NCI-H526 (cell line): ENCODE data around the gene LEMD3.

Experiments used
- DNase-seq, 2 experiments: peaks; one replicate each; lab custom pipeline; 2025; lab: John Stamatoyannopoulos, UW

The LEMD3 gene

GRCh38 chr12:65208125-65208524, 38.7 kb downstream of the LEMD3 start:
- DNase-seq, result no peak

GRCh38 chr12:65208964-65209654, 39.7 kb downstream of the LEMD3 start:
- DNase-seq, result no peak

DNA sequence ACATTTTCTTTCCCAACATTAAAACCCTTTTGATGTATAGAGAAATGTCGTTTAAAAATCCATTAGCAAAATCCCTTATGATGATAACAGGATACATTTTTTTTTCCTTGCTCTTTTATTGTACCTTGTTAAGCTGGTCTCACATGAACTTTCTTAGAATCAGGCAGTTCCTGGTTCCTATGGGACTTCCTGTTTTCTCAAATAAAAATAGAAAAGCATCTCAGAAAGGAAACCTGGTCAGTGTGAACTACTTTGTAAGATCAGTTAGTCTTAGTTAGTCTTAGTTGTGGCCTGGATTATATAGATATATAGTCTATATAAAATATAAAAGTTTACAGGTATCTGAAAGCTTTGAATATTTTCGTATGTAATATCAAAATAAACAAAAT, 40.3 kb downstream of the LEMD3 start:
- DNase-seq, result no peak

DNA sequence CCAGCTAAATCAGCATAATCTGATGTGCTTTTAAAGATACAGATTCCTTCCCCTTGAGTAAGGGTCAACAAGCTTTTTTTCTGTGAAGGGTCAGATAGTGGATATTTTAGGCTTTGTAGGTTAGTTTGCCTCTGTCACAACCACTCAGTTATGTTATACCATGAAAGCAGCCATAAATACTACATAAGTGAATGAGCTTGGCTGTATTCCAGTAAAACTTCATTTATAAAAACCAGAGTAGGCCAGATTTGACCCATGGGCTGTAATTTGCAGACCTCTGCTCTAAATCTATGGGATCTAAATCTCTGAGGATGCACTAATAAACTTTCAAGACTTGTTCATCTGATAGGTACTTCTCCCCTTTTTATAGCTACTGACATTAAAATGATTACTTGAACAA, 47.7 kb downstream of the LEMD3 start:
- DNase-seq, result no peak

- no peak for DNase-seq
Measured at GRCh38 chr12:65220761-65221160, 51.4 kb downstream of the LEMD3 start.

GRCh38 chr12:65229441-65229840, 60.1 kb downstream of the LEMD3 start:
- no peak for DNase-seq

DNA sequence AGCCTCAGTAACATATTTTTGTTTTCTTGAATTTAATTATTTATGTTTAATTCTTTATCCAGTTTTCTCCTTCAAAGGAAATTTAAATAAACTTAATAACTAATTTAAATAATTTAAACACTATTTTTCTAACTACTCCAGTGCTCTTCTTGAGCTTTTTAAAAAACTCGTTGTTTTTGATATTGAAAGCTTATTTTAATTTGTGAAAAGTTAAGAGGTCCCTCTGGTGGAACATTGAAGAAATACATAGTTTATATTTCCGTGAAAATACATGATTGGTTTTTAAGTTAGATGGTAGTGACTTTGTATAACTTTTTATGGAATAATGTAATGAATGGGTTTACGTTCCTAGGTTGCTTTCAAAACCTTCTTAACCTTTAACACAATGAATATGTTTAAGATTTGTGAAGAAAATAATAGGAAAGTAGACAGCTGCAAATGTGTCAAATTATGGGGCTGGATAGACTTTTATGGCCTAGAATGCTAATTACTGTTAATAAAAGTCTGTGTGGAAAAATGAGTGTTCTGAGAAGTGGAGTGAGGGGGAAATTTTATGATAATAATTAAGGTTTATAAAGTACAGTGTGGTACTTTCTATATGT, 63.2 kb downstream of the LEMD3 start:
- DNase-seq, result peak in 1 of 2 experiments; percentile 30

- DNase-seq, result no peak
Measured at GRCh38 chr12:65237153-65237552, 67.8 kb downstream of the LEMD3 start.

DNA sequence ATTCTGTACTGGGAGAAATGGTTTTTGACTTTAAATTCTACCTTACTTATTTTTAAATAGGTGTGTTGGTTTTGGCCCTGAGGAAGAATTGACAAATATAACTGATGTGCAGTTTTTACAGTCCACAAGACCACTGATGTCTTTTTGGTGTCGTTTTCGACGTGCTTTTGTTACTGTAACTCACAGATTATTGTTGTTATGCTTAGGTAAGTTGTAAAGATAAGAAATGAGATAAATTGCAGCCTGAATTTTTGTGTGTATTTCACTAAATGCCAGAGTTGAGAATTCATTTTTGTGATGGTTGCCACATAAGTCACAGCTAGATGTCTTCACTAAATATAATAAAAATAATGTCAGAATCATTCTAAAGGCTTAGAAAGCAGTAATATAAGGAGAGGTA, 69.2 kb downstream of the LEMD3 start:
- DNase-seq, result no peak

DNA sequence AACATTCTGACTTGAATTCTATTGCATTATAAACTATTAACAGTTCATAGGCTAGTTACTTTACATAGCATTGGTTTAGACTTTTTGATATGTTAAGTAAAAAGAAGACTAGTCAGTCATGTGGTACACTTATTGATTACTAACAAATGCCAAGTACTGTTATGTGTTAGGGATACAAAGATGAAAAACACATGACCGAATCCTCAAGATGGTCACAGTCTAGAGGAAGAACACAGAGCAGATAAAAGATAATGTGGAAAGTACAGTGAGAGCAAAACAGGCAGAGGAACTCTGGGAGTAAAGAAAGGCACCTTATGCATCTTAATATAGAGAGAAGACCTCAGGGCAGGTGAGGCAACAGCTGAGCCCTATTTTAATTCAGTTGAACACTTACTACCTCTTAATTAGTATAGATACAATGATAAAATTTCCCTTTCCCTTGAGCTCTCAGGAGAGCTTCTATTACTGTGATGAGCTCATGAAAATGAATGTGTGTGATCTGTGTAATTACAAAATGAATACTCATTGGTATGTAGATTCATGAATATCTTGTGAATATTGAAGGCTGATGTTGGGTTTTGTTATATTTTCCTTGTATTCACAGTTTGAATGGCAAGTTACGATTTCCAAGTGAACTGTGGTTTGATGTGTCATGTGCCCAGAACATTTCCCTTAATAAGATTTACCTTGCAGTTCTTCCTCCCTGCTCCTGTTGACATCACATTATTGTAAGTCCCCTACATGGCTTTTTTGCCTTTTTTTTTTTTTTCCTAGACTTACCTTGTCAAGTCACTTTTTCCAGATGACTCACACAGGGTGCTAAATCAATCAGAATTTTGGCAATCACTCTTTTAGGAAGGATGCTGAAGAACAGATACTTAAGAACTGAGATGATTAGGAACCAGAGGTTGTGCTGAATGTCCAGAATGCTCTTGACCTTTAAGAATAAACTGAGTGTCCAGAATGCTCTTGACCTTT, 79.6 kb downstream of the LEMD3 start:
- DNase-seq, result no peak

- DNase-seq, result no peak
Measured at GRCh38 chr12:65252515-65252914, 83.1 kb downstream of the LEMD3 start.

DNA sequence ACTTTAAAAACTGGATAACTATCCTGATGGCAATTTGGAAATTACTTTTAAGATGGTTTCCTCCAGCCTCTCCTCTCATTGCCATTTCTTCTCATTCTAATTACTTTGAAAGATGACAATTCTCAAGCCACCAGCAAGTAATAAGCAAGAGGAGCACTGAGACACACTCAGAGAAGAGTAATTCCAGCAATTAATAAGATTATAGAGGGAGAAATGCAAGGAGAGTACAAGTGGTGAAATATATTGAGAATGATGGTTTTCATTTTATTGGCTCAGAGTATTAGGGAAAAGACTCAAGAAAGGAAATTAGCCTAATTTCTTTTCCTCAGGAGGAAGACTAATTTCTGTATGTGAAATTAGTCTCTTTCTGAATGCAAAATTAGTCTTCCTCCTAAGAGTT, 88.6 kb downstream of the LEMD3 start:
- DNase-seq, result no peak

DNA sequence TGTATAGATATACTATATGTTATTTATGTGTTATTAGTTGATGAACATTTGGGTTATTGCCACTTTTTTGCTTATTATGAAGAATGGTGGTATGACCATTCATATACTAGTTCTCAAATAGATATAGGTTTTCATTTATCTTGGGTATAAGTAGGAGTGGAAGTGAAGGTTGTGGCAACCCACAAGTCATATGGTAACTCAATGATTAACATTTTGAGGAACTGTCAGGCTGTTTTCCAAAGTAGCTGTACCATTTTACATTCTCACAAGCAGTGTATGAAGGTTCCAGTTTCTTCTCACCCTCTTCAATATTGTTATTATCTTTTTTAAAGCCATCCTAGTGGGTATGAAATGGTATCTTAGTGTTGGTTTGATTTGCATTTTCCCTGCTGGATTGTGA, 90.1 kb downstream of the LEMD3 start:
- no peak for DNase-seq

DNA sequence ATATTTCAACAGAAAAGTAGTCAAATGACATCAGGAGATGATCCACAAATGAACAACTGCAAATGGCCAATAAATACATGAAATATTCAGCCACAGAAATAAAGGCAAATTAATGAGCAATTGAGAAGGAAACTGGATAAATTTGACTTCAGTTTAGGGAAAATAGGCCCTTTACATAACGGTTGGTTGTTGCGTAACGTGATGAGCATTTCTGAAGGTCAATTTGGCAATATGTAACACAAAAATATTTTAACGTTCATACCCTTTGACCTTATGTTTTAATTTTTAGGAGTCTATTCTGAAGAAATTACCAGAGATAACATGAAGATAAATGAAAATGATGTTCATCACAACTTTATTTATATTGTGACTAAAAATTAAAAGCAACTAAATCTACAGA, 94.4 kb downstream of the LEMD3 start:
- no peak for DNase-seq

GRCh38 chr12:65266408-65266807, 97.0 kb downstream of the LEMD3 start:
- DNase-seq, result no peak

DNA sequence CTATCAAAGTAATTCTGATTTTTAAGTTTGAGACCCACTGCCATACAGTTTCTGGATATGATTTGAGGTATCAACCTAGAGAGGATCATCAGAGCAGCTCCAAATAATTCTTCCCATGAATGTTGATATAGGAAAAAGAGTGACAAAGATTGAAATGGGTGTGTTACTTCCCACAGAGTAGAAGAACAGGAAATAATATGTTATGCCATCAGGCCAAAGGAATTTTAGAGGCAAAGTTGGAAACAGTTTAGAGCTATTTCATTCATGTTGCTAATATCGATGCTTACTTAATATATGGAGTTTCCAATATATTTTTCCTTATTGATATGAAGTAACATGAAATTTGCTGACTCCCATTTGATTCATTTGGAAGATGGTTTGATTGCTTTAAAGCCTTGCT, 100.2 kb downstream of the LEMD3 start:
- DNase-seq, result no peak

- no peak for DNase-seq
Measured at GRCh38 chr12:65274602-65275272, 105.4 kb downstream of the LEMD3 start.

GRCh38 chr12:65275627-65276026, 106.2 kb downstream of the LEMD3 start:
- no peak for DNase-seq

DNA sequence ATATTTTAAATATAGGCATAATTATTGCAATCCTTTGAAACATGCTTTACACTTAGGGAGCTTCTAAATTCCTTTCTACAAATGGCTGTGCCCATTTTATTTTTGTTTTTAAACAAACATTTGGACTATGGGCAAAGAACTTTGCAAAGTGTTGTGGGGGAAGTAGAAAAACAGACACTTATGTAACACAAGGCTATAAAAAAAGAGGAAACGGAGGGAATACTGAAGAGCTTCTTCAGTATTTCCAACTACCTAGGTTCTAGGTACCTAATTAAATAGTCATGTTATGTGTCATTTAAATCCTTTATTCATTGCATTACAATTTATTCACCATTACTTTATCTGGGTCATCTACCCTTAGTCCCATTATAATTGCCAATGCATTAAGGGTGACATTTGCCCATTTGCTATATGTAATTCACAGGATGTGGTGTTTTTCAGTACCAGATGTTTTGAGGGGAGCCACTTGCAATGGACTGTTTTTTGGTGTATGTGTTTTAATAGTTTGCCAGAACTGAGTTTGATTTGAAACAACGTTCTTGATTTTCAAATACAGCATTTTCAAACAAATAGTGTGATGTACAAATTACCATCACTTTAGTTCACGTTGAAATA, 107.6 kb downstream of the LEMD3 start:
- no peak for DNase-seq

DNA sequence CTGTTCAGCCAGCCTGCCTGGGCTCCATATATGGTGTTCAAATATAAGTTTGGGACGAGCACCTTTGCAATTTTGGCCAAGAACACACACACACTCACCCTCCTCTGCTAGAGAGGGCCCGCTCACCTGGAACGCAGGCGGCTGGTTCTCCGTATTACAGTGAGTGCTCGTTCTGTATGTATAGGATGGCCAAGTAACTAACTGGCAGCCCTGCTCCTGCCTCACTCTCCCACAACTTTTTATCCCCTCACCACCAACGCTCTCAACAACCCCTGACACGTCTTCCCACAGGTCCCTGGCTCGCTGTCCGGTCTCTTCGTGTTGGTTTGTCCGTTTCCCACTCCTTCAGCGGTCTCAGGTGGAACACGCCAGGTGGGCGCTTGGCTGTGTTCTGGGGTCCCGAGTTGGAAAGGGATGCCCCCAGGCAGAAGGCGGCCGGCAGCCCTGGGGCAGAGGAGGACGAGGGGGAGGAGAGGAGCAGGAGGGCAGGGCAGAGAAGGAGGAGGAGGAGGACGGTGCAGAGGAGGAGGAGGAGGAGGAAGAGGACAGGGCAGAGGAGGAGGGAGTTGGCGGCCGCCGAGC, 108.7 kb downstream of the LEMD3 start:
- no peak for DNase-seq

DNA sequence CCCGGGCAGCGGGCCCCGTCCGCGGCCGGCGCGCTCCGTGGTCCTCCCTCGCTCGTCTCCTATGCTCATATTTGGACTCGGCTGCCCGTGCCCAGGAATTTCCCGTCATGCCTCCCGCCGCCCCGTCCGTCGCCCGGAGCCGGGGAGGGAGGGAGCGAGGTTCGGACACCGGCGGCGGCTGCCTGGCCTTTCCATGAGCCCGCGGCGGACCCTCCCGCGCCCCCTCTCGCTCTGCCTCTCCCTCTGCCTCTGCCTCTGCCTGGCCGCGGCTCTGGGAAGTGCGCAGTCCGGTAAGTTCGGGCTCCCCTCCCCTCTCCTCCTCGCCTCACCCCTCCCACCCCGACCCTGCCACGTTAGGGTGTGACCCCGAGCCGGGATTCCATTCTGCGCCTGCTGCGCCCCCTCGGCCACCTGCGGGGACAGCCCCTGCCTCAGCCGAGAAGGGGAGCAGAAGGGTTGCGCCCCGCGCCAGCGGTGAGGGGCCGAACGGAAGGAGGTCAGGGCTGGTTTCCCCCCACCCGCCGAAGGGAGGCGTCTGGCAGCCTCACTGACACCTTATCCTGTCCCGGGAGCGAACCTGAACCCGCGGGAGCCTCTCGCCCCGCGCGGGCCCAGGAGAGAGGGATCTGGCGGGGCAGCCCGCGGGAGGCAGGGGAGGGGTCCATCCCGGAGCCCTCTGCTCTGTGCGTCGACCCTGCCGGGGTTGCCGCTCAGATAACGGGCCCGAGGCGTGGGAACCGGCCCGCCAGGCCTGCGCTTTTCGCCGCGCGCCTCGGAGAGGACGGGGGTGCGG, 109.4 kb downstream of the LEMD3 start, which contains the start of gene MSRB3:
Gene MSRB3 (plus strand): TSS at position 108 of the 793 bp plus-strand sequence. CDS start 29,897 bp downstream, outside the sequence.
- peak in 1 of 2 experiments; percentile 57 for DNase-seq
